Posterior cingulate gyrus (tissue), 11 donors: ENCODE results near the gene ARHGAP1.
"Not testable (repeated sequence)": the region's sequence is repeated elsewhere in the genome, so short reads cannot be mapped to it uniquely, and the experiment has no call there.

Experiments
- DNase-seq, 10 donors: peaks; one replicate each; pipeline versions ENCODE4 v3.0.0 to v3.0.0-alpha.2; 2020 to 2021; ENCODE audit warnings: mixed read lengths in 3 of 10
- intact Hi-C: fragments of 100-400 bp; cut with DNase I; formaldehyde crosslinking; loops from one replicate; pipeline ENCODE4 v1.15.1; 2023

ARHGAP1 gene

GRCh38 chr11:46677169-46677568 lies 23.2 kb downstream of the ARHGAP1 start:
- peak in 2 of 10 donors; percentile 42 to 72 for DNase-seq
- intact Hi-C loops: no loop called here

GRCh38 chr11:46676436-46677158 lies 23.8 kb downstream of the ARHGAP1 start:
- intact Hi-C loops: no loop called here
- DNase-seq: peak in 2 of 10 donors; percentile 65 to 78

DNA sequence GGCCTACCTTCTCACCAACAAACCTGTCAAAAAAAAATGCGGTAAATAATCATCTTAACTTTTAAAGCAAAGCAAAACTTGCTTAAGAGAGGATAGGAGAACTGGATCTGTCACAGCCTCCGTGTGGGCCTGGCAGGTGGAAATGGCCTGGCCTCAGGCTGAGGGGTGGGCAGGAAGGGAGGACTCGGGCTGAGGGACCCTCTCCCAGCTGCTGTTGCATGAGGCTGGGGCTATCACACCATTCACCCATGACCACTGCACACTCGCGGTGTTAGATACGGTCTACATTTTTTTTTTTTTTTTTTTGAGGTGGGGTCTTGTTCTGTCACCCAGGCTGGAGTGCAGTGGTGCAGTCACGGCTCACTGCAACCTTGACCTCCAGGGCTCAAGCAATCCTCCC lies 24.5 kb downstream of the ARHGAP1 start:
- intact Hi-C loops: no loop called here
- peak in 1 of 10 donors; percentile 58 for DNase-seq

GRCh38 chr11:46675288-46675851 lies 25.0 kb downstream of the ARHGAP1 start:
- intact Hi-C loops: no loop called here
- peak in 3 of 10 donors; percentile 30 to 88 (median 72) for DNase-seq

DNA sequence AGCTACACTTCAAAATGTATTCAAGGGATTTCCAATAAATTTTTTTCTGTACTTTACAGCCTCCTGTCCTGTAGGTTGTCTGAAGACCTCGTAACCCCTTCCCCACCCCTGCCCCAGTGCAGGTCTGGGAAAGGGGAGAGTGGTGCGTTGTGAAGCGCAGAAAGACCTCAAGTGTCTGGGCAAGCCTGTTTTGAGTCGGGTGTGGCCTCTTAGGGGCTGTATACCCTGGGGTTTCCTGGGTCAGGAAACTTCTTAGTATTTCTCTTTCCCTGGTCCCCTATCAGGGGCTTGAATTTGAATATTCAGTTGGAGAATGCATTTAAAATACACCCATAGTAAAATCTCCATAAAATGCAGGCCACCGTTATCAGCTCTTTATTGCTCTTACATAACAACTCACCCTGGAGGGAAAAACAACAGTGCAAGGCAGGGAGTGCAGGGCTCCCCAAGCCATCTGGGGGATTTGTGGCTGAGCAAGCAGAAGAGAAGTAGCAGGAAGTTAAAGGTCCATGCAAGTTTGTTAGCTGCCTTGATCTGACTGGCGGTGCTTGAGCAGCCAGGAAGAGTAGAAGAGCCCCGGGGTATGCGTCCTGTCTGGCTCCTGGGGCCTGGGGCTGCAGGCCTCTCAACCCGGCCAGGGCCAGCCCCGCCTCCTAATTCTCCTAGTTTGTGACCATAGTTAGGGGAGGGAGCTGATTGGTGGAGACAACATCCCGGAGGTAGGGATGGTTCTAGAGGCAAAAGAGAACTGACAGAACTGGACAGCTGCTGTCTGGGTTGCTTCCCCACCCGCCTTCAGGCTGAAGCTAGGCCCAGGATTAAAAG lies 25.7 kb downstream of the ARHGAP1 start:
- intact Hi-C loops: no loop called here
- DNase-seq: peak in 1 of 10 donors; percentile 41

DNA sequence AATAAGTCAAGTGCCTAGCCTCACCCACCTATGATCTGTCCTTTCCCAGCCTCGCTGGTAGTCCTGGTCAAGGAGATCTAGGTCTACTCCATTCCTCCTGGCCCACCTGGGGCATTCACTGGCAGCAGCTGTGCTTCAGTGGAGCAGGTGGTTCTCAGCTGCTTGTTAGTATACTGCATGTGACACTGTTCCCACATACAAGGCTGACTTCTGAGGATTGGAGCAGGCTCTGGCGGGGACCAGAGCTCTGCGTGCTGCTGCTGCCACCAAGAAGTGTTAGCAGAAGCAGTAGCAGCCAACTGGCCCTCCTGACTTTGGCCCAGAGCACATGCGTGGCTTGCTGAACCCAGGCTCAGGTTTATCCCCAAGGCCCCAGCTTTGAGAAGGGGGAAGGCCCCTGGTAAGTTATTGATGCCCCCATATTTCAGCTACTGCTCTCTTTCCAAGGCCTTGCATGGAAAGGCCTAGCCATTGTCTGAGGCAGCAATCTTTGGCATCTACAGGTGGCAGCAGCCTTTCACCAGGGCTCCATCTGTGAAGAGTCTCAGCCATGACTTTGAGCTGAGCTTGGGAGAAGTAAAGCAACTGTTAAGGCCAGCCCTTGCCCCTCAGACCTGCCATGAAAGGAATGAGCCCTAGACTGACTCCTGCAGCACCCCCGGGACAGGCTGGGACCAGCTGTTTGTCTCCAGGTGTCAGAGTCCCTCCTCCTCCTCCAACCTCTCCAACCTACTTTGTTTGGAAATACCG lies 26.5 kb downstream of the ARHGAP1 start:
- intact Hi-C loops: no loop called here
- DNase-seq: peak in 2 of 10 donors; percentile 48 to 75

- intact Hi-C loops: no loop called here
- DNase-seq: peak in 2 of 10 donors; percentile 58 to 73
Observed at GRCh38 chr11:46672381-46672839, 28.0 kb downstream of the ARHGAP1 start.

- intact Hi-C loops: no loop called here
- peak in 2 of 10 donors; percentile 31 to 37 for DNase-seq
Observed at GRCh38 chr11:46671958-46672315, 28.5 kb downstream of the ARHGAP1 start.

DNA sequence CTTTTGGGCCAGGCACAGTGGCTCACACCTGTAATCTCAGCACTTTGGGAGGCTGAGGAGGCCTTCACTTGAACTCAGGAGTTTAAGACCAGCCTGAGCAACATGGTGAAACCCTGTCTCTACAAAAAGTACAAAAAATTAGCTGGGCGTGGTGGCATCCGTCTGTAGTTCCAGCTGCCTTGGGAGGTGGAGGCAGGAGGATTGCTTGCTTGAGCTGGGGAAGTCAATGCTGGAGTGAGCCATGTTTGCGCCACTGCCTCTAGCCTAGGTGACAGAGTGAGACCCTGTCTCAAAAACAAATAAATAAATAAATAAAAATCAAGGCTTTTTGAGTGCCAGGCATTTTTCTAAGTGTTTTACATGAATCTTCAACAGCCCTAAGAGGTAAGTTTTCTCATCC lies 29.9 kb downstream of the ARHGAP1 start:
- intact Hi-C loops: not testable (repeated sequence)
- peak in 2 of 10 donors; percentile 13 to 52 for DNase-seq

DNA sequence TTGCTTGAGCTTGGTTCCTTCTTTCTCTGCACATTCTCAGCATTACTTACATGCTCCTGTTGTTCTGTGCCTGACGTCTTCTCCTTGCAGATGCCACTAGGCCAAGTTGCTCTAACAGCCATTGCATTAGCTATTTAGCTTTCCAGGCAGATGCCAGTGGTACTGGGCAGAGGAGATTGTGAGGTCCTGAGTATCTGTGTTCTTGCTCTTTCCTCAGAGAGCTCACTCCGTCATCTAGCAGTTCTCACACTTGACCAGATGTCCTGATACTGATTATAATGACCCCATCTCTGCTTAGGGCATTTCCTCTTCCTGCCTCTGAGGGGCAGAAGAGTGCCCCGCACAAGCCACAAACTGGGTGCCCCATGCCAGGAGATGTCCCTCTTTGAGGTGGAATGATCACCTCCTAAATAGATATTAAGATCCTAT lies 30.7 kb downstream of the ARHGAP1 start:
- intact Hi-C loops: no loop called here
- DNase-seq: peak in 2 of 10 donors; percentile 69 to 87

GRCh38 chr11:46668480-46669085 lies 31.8 kb downstream of the ARHGAP1 start:
- intact Hi-C loops: no loop called here
- DNase-seq: peak in 2 of 10 donors; percentile 16 to 20

DNA sequence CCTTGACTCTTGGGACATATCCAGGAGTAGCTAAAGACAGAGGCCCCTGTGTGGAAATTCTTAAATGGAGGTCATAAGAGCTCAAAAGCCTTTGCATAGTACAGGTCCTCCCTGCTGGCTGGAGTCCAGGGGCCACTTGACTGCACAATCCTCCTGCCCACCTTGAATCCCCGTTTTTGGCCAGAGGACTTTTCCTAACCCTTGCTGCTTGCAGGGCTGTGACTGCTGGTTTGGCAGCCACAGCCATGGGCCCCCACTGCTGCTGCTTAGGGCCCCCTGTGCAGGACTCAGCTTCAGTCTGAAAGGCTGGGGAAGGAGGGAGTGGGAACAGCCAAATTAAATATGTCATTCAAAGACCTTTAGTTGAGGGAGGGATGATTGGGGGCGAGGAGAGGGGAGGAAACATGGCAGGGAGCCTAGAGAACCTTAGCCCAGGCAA lies 33.4 kb downstream of the ARHGAP1 start:
- DNase-seq: peak in 2 of 10 donors; percentile 53 to 66
- intact Hi-C loops: no loop called here

GRCh38 chr11:46666516-46666915 lies 33.9 kb downstream of the ARHGAP1 start:
- DNase-seq: peak in 1 of 10 donors; percentile 17
- intact Hi-C loops: no loop called here

- intact Hi-C loops: no loop called here
- peak in 1 of 10 donors; percentile 27 for DNase-seq
Observed at GRCh38 chr11:46665356-46665755, 35.1 kb downstream of the ARHGAP1 start.

DNA sequence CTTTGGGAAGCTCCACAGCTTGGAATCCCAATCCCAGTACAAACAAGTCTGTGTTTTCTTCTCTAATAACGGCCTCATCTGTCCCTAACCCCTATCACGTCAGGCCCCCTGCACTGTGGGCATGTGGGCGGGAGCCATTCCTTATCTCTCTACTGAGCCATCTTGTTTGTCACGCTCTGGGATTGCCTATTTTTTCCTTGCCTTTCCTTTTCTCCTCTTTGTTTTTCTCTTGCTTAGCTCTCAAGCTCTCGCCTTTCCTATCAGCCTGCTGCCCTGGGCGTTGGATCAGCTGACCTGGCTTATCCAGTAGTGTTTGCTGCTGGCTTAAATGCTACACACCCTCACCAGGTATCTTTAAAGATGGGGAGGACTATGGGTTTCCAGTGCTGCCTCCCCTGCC lies 35.8 kb downstream of the ARHGAP1 start:
- intact Hi-C loops: no loop called here
- DNase-seq: no peak

GRCh38 chr11:46663277-46663940 lies 37.0 kb downstream of the ARHGAP1 start:
- DNase-seq: no peak
- intact Hi-C loops: no loop called here

- intact Hi-C loops: no loop called here
- DNase-seq: no peak
Observed at GRCh38 chr11:46662366-46662765, 38.1 kb downstream of the ARHGAP1 start.

DNA sequence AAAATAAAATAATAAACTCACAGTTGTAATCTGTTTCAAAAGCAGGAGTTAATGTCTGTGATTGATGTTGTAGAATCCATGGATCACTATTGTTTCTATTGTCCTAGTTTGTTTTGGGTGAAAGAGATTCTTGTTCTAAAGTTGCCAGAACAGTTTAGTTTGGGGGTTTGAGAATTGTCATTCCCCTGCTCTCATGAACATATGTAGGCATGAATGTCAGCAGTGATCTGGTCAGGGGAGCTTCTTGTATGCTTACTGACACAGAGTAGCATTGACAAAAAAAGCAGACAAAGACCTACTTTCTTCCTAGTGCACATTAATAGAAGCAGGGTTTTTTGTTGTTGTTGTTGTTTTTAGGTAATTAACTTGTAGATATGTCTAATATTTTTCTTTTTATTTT lies 38.6 kb downstream of the ARHGAP1 start:
- no peak for DNase-seq
- intact Hi-C loops: no loop called here

- intact Hi-C loops: no loop called here
- DNase-seq: no peak
Observed at GRCh38 chr11:46659908-46660307, 40.5 kb downstream of the ARHGAP1 start.
